RWPE1 (cell line): ENCODE measurements around the gene ADGRB3.

Experiments
- CTCF ChIA-PET: fragments of 350-600 bp; sonication (Branson Sonifier 250); formaldehyde crosslinking; extraction: SDS; loops from one replicate; lab custom pipeline; 2021; lab: Yijun Ruan, JAX
- POLR2A ChIA-PET: fragments of 400-600 bp; formaldehyde crosslinking; extraction: SDS; loops from one replicate; lab custom pipeline; 2020; ENCODE audit warnings: antibody characterized with exemption; ENCODE audit not compliant: low non-redundant PET; lab: Yijun Ruan, JAX
- DNase-seq: peaks from one replicate; pipeline ENCODE4 v3.0.0; 2012; ENCODE audit warnings: low spot score
- H3K27ac ChIP-seq: fragments of 450-650 bp; 2 replicates; pipeline ENCODE4 v1.5.1; 2017
- CTCF ChIP-seq: fragments of 450-650 bp; conservative IDR thresholded peaks from 2 replicates; pipeline ENCODE4 v1.5.1; 2017; ENCODE audit warnings: low read depth, mild to moderate bottlenecking

The ADGRB3 gene

GRCh38 chr6:68641172-68641571 lies 6.1 kb downstream of the ADGRB3 start:
- CTCF ChIA-PET, result no interaction called here
- no peak for DNase-seq
- H3K27ac ChIP-seq, result no peak overlapping the region
- no peak for TF ChIP-seq CTCF
- POLR2A ChIA-PET, result no interaction called here

- ChIA-PET POLR2A (no interaction called here), CTCF (no interaction called here)
- TF ChIP-seq CTCF, result no peak
- no peak for DNase-seq
- H3K27ac ChIP-seq, result no peak overlapping the region
These were observed 7.0 kb downstream of the ADGRB3 start for GRCh38 chr6:68642081-68642480.

GRCh38 chr6:68642977-68643376 lies 7.9 kb downstream of the ADGRB3 start:
- CTCF ChIA-PET, result interaction anchor here (0.6 kb wide), 1 partner anchor 1271 kb away, joined by 3 read pairs; no protein-coding TSS in a partner anchor
- no peak for DNase-seq
- TF ChIP-seq CTCF, result no peak
- POLR2A ChIA-PET, result no interaction called here
- no peak overlapping the region for H3K27ac ChIP-seq

GRCh38 chr6:68649669-68650068 lies 14.6 kb downstream of the ADGRB3 start:
- ChIA-PET CTCF (no interaction called here), POLR2A (no interaction called here)
- H3K27ac ChIP-seq, result no peak overlapping the region
- no peak for TF ChIP-seq CTCF
- no peak for DNase-seq

- CTCF ChIA-PET, result no interaction called here
- DNase-seq, result no peak
- TF ChIP-seq CTCF, result no peak
- no peak overlapping the region for H3K27ac ChIP-seq
- POLR2A ChIA-PET, result no interaction called here
These were observed 15.1 kb downstream of the ADGRB3 start for GRCh38 chr6:68650142-68650541.

- POLR2A ChIA-PET, result no interaction called here
- TF ChIP-seq CTCF, result no peak
- H3K27ac ChIP-seq, result no peak overlapping the region
- CTCF ChIA-PET, result no interaction called here
- no peak for DNase-seq
These were observed 16.2 kb downstream of the ADGRB3 start for GRCh38 chr6:68651011-68651985.
